ENCODE measurements around the gene PDE11A. TPM values are rescaled to one million over a fixed set of nuclear protein-coding genes. Genes with fewer than 3 reads are reported as not detected.

PDE11A gene
- total and polyA plus RNA-seq, 8 donors: 0.28 to 5.0 (median 1.7) TPM

DNA sequence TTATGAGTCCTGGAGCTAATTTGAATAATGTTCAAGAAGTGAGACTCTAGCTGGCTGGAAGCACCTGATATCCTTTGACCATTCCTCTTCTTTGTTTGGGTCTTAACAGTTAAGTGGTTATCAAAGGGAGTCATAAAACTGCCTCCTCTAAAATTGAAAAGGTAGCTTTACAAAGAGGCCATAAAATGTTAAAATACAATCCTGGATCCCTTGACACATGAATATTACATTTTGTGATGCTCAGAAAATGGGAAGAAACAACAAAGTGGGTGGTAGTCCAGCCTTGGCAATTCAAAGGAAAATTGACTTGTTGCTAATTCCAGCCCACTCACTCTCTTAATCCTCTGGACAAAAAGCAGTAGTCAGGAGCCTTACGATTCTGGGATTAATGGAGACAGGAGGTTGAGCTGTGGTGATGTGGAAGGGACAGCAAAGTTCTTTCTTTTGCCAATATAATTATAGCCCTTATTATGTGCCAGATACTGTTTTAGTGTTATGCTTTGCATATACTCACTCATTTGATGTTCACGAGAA lies 339.2 kb downstream of the PDE11A start:
- no peaks in the 10 kb centered on the region for H3K4me1 ChIP-seq
- FAIRE-seq (no peak), ATAC-seq (no peak), DNase-seq (no peak)
- H3K27ac ChIP-seq: no peak overlapping the region
- H3K9me3 ChIP-seq: no peaks in the 10 kb centered on the region
- intact Hi-C loops (cut with DNase I): no loop called here
- no peaks in the 10 kb centered on the region for H3K36me3 ChIP-seq
- H3K4me3 ChIP-seq: no peak overlapping the region
- peaks cover 0 to 8% (median 0%) of the 10 kb centered on the region in 4 donors for H3K27me3 ChIP-seq
- TF ChIP-seq, protein P1, sequence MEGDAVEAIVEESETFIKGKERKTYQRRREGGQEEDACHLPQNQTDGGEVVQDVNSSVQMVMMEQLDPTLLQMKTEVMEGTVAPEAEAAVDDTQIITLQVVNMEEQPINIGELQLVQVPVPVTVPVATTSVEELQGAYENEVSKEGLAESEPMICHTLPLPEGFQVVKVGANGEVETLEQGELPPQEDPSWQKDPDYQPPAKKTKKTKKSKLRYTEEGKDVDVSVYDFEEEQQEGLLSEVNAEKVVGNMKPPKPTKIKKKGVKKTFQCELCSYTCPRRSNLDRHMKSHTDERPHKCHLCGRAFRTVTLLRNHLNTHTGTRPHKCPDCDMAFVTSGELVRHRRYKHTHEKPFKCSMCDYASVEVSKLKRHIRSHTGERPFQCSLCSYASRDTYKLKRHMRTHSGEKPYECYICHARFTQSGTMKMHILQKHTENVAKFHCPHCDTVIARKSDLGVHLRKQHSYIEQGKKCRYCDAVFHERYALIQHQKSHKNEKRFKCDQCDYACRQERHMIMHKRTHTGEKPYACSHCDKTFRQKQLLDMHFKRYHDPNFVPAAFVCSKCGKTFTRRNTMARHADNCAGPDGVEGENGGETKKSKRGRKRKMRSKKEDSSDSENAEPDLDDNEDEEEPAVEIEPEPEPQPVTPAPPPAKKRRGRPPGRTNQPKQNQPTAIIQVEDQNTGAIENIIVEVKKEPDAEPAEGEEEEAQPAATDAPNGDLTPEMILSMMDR (IDR thresholded peaks at IDR 0.05): no peak
- WGBS, 2 donors: 88 to 90% methylated on average over 2 of the region's 2 CpGs

DNA sequence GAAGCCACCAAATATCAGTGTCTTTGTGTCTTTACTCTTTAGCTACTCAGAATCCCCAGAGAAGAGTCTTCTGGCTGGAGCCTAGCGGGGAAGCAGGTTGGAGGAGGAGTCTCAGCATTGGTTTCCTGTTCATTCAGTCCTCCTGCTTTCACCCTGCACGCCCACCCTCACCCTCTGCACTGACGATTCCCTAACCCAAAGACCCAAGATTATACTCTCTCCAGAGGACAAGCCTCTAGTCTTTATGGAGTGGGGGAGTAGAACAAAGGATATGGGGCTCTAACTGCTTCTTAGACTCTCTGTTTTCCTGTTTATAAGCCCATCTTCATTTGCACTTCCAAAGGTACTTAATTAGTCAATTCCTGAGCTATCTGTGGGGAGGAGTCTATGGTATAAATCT lies 341.2 kb downstream of the PDE11A start:
- intact Hi-C loops (cut with DNase I): no loop called here
- TF ChIP-seq, protein P1 (IDR thresholded peaks at IDR 0.05): no peak
- H3K36me3 ChIP-seq: no peaks in the 10 kb centered on the region
- no peaks in the 10 kb centered on the region for H3K4me1 ChIP-seq
- no peak overlapping the region for H3K27ac ChIP-seq
- H3K4me3 ChIP-seq: no peak overlapping the region
- FAIRE-seq (no peak), DNase-seq (no peak), ATAC-seq (no peak)
- H3K27me3 ChIP-seq: peaks cover 0 to 8% (median 0%) of the 10 kb centered on the region in 4 donors
- H3K9me3 ChIP-seq: no peaks in the 10 kb centered on the region
- WGBS, 2 donors: 78 to 88% methylated on average over 3 of the region's 3 CpGs

DNA sequence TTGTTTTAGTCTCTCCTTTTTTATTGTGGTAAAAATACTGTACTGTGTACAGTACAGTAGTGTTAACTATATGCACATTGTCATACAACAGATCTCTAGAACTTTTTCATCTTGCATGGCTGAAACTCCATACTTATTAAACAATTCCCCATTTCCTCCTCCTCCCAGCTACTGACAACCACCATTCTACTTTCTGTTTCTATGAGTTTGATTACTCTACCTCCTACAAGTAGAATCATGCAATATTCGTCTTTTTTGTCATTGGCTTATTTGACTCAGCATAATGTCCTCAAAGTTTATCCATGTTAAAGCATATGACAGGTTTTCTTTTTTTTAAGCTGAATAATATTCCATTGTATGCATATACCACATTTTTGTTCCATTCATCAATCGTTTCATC lies 341.8 kb downstream of the PDE11A start:
- H3K27me3 ChIP-seq: peaks cover 0 to 8% (median 0%) of the 10 kb centered on the region in 4 donors
- intact Hi-C loops (cut with DNase I): no loop called here
- no peak for FAIRE-seq
- no peak for ATAC-seq
- WGBS, 2 donors: 82 to 87% methylated on average over 2 of the region's 2 CpGs
- no peak for DNase-seq
- TF ChIP-seq, protein P1 (IDR thresholded peaks at IDR 0.05): no peak
- H3K27ac ChIP-seq: no peak overlapping the region
- no peaks in the 10 kb centered on the region for H3K4me1 ChIP-seq
- H3K9me3 ChIP-seq: no peaks in the 10 kb centered on the region
- no peak overlapping the region for H3K4me3 ChIP-seq
- H3K36me3 ChIP-seq: no peaks in the 10 kb centered on the region

DNA sequence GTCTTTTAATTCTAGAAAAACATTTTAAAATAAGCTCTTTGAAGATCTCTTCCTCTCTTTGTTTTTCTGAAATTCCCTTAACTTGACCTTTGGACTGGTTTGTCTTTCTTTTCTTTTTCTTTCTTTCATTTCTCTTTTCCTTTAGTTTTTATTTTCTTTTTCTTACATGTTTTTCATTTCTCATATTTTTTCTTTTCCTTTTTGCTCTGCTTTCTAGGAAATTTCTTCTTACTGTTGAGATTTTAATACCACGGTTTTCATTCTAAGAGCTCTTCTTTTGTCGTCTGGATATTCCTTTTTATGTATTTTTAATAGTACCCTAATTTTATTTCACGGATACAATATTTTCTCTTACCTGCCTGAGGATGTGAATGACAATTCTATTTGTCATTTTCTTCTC lies 342.2 kb downstream of the PDE11A start:
- no peaks in the 10 kb centered on the region for H3K4me1 ChIP-seq
- FAIRE-seq (no peak), DNase-seq (no peak), ATAC-seq (no peak)
- no peak overlapping the region for H3K27ac ChIP-seq
- H3K27me3 ChIP-seq: peaks cover 0 to 8% (median 0%) of the 10 kb centered on the region in 4 donors
- H3K9me3 ChIP-seq: no peaks in the 10 kb centered on the region
- H3K36me3 ChIP-seq: no peaks in the 10 kb centered on the region
- H3K4me3 ChIP-seq: no peak overlapping the region
- intact Hi-C loops (cut with DNase I): no loop called here
- 90 to 97% methylated on average over 3 of the region's 3 CpGs for WGBS, 2 donors
- TF ChIP-seq, protein P1 (IDR thresholded peaks at IDR 0.05): no peak

DNA sequence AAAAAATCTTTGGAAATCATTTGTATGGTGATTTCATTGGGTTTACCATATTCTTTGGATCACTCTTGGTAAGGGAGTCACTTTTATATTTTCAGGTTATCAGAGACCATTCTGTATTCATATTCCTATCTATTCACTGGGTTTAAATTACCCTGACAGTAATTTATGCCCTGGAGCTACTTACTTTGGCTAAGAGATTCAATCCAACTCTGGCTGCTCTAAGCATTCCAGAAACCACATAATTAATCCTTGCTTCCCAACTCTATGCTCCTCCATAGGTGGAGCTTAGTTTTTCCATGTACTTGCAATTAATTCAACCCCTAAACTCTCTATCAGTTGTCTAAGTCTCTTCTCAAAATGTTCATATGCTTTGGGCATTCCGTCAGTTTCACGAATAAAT lies 343.7 kb downstream of the PDE11A start:
- TF ChIP-seq, protein P1 (IDR thresholded peaks at IDR 0.05): no peak
- Histone ChIP-seq H3K27me3 (peaks cover 0 to 8% (median 0%) of the 10 kb centered on the region in 4 donors), H3K4me1 (no peaks in the 10 kb centered on the region), H3K9me3 (no peaks in the 10 kb centered on the region), H3K27ac (no peak overlapping the region), H3K36me3 (no peaks in the 10 kb centered on the region), H3K4me3 (no peak overlapping the region)
- ATAC-seq: no peak
- FAIRE-seq: no peak
- intact Hi-C loops (cut with DNase I): no loop called here
- WGBS, 2 donors: 88 to 98% methylated on average over 2 of the region's 2 CpGs
- DNase-seq: no peak

Data from pancreas (tissue), 10 donors.